ENCODE measurements around the gene TUBA4A.
"Not testable (repeated sequence)": the region's sequence is repeated elsewhere in the genome, so short reads cannot be mapped to it uniquely, and the experiment has no call there.

TUBA4A gene

DNA sequence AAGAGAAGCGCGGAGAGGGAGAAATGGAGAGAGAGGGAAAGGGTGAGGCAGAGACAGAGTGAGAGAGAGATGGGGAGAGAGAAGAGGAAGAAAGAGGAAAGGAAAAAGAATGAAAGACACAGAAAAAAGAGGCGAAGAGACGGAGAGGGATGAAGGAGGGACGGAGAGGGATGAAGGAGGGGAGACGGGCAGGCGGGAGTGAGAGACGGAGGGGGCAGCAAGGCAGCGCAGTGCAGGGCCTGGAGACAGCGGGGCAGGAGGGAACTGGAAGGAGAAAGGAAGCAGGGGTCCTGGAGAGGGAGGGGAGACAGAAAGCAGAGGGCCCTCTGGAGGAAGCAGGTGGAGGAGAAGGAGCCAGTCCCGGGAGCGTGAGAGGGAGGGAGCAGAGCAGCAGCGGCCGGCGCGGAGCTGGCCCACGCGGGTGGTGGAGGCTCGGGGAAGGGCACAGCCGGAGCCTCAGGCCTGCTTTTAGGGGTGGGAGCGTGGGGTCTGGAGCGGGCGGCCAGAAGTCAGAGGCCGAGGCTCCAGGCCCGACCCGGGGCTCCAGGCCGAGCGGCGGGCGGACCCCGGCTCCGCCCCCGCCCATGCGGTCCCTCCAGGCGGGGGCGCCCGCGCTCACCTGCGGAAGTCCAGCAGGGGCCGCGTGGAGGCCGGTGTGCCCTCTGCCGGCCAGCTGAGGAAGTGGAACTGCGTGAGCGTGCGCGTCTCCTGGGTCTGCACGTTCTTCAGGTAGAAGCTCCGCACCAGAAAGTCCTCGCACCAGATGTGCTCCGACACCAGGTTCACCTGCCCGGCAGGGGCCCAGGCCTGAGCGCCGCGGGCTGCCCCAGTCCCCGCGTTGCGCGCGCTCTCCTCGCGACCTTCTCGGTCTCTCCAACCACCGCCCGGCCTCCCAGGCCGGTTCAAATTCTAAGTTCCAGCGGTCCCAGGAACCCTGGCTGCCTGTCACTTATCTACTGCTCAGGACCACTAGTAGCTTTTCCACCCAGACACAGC is 40.9 kb upstream of the TUBA4A start:
- no peak for TF ChIP-seq POU2F2 (IDR thresholded peaks at IDR 0.05; ENCODE audit: low read depth, low read length)
- peak; percentile 78 for TF ChIP-seq SPI1 (IDR thresholded peaks at IDR 0.05; ENCODE audit: low read depth, low read length)
- TF ChIP-seq PAX5 (IDR thresholded peaks at IDR 0.05; ENCODE audit: insufficient read depth, low read length, severe bottlenecking): no peak
- TF ChIP-seq POLR2AphosphoS5 (IDR thresholded peaks at IDR 0.05; ENCODE audit: low read depth, low read length): no peak
- DNase-seq (ENCODE audit: insufficient read length, low spot score) (peak; percentile 100), FAIRE-seq (peak; percentile 98)

DNA sequence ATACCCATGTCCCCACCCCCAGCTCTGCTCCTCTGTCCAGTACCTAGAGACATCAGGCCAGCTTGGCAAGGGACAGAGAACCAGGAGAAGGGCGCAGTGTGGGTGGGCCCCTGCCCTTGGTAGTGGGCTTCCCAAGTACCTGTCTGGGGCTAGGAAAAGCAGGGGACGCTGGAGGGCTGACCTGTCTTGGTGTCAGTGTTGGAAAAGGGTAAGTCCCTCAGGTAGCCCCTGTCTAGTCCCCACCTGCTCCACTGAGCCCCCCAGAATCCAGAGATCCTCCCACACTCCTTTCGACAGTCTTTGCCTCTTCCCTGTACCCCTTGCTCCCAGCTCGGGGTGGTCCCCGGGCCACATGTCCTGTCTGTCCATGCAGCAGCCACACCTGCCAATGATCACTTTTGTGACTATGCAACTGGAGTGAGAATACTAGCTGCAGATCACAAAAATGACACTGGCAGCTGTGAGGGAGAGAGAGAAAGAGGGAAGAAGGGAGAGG is 40.1 kb upstream of the TUBA4A start:
- DNase-seq (ENCODE audit: insufficient read length, low spot score) (no peak), FAIRE-seq (no peak)
- TF ChIP-seq POLR2AphosphoS5 (IDR thresholded peaks at IDR 0.05; ENCODE audit: low read depth, low read length): no peak
- no peak for TF ChIP-seq SPI1 (IDR thresholded peaks at IDR 0.05; ENCODE audit: low read depth, low read length)

DNA sequence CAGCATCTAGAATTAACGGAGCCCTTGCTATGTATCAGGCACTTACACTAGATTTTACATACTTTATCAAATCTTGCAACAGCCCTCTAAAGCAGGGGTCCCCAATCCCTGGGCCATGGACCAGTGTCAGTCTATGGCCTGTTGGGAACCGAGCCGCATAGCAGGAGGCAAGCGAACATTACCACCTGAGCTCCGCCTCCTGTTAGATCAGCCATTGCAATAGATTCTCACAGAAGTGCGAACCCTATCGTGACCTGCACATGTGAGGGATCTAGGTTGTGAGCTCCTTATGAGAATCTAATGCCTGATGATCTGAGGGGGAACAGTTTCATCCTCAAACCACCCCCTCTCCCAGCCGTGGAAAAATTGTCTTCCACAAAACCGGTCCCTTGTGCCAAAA is 38.9 kb upstream of the TUBA4A start:
- DNase-seq (ENCODE audit: insufficient read length, low spot score) (no peak), FAIRE-seq (no peak)
- no peak for TF ChIP-seq TAF1 (IDR thresholded peaks at IDR 0.05; ENCODE audit: low read depth, low read length)
- no peak for TF ChIP-seq SPI1 (IDR thresholded peaks at IDR 0.05; ENCODE audit: low read depth, low read length)
- no peak for TF ChIP-seq PAX5 (IDR thresholded peaks at IDR 0.05; ENCODE audit: insufficient read depth, low read length, severe bottlenecking)

DNA sequence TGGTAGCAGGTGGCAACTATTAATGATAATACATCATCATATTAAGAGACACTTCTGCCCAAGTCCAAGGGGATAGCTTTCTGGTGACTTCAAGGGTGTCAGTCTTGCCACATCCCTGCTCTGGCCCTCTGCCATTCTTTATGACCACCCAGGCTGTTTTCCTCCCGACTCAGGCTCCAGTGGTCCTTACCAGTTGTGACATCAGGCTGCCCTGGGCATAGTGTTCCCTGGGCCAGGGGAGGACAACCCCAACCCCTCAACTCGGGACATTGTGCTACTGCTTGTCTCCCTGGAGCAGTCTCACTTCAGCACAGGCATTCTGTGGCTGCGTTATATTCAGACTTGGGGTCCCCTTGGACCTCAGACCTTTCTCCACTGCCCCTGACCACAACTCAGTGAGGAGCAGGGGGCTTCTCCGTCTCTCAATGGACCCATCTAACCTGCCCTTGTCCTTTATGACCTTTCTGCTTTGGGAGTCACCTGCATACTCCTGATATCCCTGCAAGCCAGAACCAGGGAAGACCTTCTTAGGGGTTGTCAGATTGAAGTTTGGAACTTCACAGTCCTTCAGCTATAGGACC is 38.3 kb upstream of the TUBA4A start:
- FAIRE-seq: no peak
- TF ChIP-seq PAX5 (IDR thresholded peaks at IDR 0.05; ENCODE audit: insufficient read depth, low read length, severe bottlenecking): no peak
- DNase-seq (ENCODE audit: insufficient read length, low spot score): no peak

DNA sequence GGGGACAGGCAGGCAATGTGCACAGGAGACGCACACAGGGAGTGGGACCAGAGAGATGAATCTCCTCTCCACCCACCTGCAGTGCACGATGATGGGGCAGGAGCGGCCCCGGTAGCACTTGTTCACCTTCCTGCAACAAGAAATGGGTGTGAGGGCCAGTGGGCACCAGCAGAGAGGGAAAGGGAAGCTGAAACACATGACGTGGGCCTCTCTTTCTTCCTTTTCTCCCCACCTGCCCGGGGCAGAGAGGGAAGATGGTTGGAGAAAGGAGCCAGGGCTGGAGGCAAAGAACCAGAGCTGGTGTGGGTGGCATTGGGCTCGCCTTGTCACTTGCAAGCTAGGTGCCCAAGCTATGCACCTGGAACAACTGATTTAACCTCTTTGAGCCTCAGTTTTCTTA is 37.7 kb upstream of the TUBA4A start:
- TF ChIP-seq PAX5 (IDR thresholded peaks at IDR 0.05; ENCODE audit: insufficient read depth, low read length, severe bottlenecking): no peak
- TF ChIP-seq POU2F2 (IDR thresholded peaks at IDR 0.05; ENCODE audit: low read depth, low read length): no peak
- TF ChIP-seq SPI1 (IDR thresholded peaks at IDR 0.05; ENCODE audit: low read depth, low read length): no peak
- TF ChIP-seq TAF1 (IDR thresholded peaks at IDR 0.05; ENCODE audit: low read depth, low read length): no peak
- FAIRE-seq: no peak

DNA sequence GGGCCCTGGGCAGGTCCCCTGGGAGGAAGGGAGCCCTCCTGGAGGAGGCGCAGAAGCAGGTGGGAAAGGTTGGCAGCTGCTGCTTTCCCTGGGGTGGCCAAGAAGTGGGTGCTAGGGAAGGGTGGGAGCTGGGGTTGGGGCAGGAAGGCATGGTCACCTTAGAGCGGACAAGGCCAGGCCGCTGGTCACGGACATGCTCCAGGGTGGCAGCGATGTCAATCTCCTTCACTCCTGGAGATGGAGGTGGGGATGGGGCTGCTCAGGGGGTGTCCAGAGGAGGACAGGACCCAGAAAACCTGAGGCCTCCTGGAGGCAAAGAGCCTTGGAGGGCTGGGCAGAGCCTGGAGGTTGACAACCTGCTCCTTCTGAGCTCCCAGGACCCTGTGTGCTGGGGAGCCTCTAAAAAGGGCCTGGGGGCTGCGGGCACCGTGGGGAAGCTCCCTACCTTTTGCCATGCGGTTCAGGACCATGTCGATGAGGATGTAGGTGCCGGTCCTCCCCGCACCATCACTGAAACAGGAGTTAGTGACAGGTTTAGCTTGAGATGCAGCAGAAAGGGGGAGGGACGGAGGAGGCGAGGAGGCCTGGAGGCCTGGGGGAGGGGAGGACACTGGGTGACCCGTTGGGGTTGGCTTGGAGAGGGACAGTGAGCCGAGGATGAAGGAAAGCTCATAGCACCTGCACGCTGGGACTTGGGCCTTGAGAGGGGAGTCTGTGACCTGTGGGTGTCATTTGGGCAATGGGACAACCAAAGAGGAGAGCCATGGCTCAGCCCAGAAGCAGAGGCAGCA is 36.9 kb upstream of the TUBA4A start:
- DNase-seq (ENCODE audit: insufficient read length, low spot score) (no peak), FAIRE-seq (no peak)
- TF ChIP-seq PAX5 (IDR thresholded peaks at IDR 0.05; ENCODE audit: insufficient read depth, low read length, severe bottlenecking) (no peak), POU2F2 (IDR thresholded peaks at IDR 0.05; ENCODE audit: low read depth, low read length) (no peak), SPI1 (IDR thresholded peaks at IDR 0.05; ENCODE audit: low read depth, low read length) (no peak), POLR2AphosphoS5 (IDR thresholded peaks at IDR 0.05; ENCODE audit: low read depth, low read length) (no peak), TAF1 (IDR thresholded peaks at IDR 0.05; ENCODE audit: low read depth, low read length) (no peak), POLR2A (IDR thresholded peaks at IDR 0.05; ENCODE audit: low read depth, low read length) (no peak)

More for the DNA sequence above, 37.7 kb upstream of the TUBA4A start:
- no peak for DNase-seq (ENCODE audit: insufficient read length, low spot score)

DNA sequence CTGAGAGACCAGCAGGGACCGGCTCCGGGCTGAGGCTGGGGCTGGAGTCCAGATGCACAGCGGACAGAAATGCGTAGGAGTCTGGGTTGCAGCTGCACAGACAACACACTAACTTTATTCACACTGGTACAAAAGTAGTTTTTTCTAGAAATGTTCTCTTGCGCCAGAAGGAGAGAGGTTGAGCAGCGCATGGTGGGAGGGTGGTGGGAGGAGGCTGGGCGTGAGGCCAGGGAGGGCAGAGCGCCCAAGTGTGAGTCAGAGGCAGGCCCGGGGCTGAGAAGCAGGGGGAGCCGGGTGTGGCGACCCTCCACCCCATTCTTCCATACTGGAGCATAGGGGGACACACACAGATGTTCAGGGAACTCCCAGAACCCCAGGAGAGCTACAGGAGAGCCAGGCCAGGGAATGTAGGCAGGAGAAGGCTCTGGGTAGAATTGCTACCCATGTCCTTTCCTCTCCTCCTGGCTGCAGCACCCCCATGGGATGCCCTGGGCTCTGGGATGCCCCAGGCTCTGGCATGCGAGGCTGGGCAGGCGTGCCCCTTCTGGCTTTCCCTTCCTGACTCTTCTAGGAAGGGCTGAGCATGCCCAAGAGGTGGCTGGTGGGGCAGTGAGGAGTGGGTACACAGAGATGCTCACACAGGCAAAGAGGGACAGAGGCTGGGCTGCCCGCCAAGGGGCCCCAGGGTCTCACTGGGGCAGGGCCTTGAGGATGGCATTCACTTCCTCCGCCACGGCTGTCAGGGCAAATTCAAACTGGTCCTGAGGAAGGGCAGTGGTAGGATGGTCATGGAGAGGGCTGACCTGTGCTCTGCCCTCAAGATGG is 36.0 kb upstream of the TUBA4A start:
- DNase-seq (ENCODE audit: insufficient read length, low spot score) (no peak), FAIRE-seq (no peak)
- TF ChIP-seq TAF1 (IDR thresholded peaks at IDR 0.05; ENCODE audit: low read depth, low read length) (no peak), POU2F2 (IDR thresholded peaks at IDR 0.05; ENCODE audit: low read depth, low read length) (no peak), POLR2A (IDR thresholded peaks at IDR 0.05; ENCODE audit: low read depth, low read length) (no peak), PAX5 (IDR thresholded peaks at IDR 0.05; ENCODE audit: insufficient read depth, low read length, severe bottlenecking) (no peak)

DNA sequence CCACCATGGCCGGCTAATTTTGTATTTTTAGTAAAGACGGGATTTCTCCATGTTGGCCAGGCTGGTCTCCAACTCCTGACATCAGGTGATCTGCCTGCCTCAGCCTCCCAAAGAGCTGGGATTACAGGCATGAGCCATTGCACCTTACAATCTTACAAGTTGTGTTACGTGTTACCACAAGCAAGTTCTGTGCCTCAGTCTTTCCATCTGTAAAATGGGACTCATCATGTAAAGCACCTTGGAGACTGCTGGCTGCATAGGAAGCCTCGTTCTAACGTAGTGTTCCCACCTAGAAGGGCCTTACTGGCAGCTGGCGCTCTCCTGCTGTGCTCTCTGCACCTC is 35.4 kb upstream of the TUBA4A start:
- TF ChIP-seq TAF1 (IDR thresholded peaks at IDR 0.05; ENCODE audit: low read depth, low read length): no peak
- no peak for TF ChIP-seq POLR2AphosphoS5 (IDR thresholded peaks at IDR 0.05; ENCODE audit: low read depth, low read length)
- no peak for TF ChIP-seq POU2F2 (IDR thresholded peaks at IDR 0.05; ENCODE audit: low read depth, low read length)
- TF ChIP-seq PAX5 (IDR thresholded peaks at IDR 0.05; ENCODE audit: insufficient read depth, low read length, severe bottlenecking): no peak
- TF ChIP-seq POLR2A (IDR thresholded peaks at IDR 0.05; ENCODE audit: low read depth, low read length): no peak
- TF ChIP-seq SPI1 (IDR thresholded peaks at IDR 0.05; ENCODE audit: low read depth, low read length): no peak
- DNase-seq (ENCODE audit: insufficient read length, low spot score): no peak
- no peak for FAIRE-seq

DNA sequence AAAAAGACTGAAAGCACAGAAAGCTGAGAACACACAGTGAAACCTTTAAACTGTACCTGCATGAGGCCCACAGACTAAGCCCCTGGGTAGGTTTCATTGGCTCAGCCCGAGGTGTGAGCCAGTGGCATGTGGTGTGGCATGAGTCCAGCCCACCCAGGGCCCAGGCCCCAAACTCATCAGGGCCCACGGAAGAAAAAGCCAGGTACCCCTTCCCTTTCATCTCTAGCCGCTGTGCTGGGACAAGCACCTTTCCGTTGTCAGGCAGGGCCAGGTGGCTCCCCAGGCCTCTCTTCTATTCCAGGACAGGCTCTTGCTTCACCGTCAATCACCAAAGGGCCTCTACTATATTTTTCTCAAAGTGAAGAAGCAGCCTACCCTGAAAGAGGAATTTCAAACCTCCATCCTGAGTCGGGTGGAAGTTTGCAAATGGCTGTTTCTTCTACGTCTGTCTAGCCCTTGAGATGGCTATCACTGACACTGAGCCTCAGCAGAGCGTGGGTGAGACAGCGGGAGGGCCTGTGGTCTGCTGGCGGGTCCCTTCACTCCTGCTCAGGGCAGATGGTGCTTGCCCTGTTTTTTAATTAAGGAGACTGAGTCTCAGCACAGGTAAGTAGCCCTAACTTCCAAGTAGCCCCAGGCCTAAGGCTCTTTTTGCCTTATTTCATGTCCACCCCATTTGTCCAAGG is 34.0 kb upstream of the TUBA4A start:
- DNase-seq (ENCODE audit: insufficient read length, low spot score) (no peak), FAIRE-seq (no peak)
- no peak for TF ChIP-seq PAX5 (IDR thresholded peaks at IDR 0.05; ENCODE audit: insufficient read depth, low read length, severe bottlenecking)
- peak; percentile 19; the same call in 1 of the 2 replicates for TF ChIP-seq POLR2A (IDR thresholded peaks at IDR 0.05; ENCODE audit: low read depth, low read length)
- TF ChIP-seq POLR2AphosphoS5 (IDR thresholded peaks at IDR 0.05; ENCODE audit: low read depth, low read length): no peak
- no peak for TF ChIP-seq SPI1 (IDR thresholded peaks at IDR 0.05; ENCODE audit: low read depth, low read length)
- TF ChIP-seq POU2F2 (IDR thresholded peaks at IDR 0.05; ENCODE audit: low read depth, low read length): no peak
- TF ChIP-seq TAF1 (IDR thresholded peaks at IDR 0.05; ENCODE audit: low read depth, low read length): no peak

DNA sequence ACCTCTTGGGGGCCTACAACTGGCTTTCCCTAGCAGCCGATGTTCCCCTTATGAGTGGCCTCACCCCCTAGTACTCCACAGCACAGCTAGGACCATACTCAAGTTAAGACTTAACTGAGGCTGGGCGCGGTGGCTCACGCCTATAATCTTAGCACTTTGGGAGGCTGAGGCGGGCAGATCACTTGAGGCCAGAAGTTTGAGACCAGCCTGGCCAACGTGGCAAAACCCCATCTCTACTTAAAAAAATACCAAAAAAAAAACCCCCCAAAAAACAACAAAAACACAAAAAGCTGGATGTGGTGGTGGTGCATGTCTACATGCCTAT is 33.4 kb upstream of the TUBA4A start:
- DNase-seq (ENCODE audit: insufficient read length, low spot score); FAIRE-seq: not testable (repeated sequence)

Measured in GM12891 (cell line).